ENCODE data around the gene TMEM132D.

Gene TMEM132D

GRCh38 chr12:129851296-129851695, 52.5 kb downstream of the TMEM132D start:
- TF ChIP-seq CTCF (IDR thresholded peaks at IDR 0.05; ENCODE audit: low read length) (no peak), EZH2 (IDR thresholded peaks at IDR 0.05; ENCODE audit: borderline replicate concordance, low read length) (no peak)
- Histone ChIP-seq H3K9me3 (ENCODE audit: low read length) (no peaks in the 10 kb centered on the region), H3K36me3 (ENCODE audit: insufficient read depth, low read length) (no peaks in the 10 kb centered on the region), H3K4me1 (ENCODE audit: insufficient read depth, low read length, severe bottlenecking) (no peaks in the 10 kb centered on the region), H3K4me3 (ENCODE audit: low read depth, low read length, poor library complexity, severe bottlenecking) (no peak overlapping the region), H3K27ac (ENCODE audit: low read depth, low read length, poor library complexity, severe bottlenecking) (no peak overlapping the region), H3F3A (ENCODE audit: insufficient read depth, low read length) (no peaks in the 10 kb centered on the region), H3K4me2 (ENCODE audit: low read length) (no peak overlapping the region), H3K9ac (ENCODE audit: low read length) (no peak overlapping the region), H2AFZ (ENCODE audit: low read length) (no peak overlapping the region), H3K27me3 (ENCODE audit: insufficient read depth, low read length) (no peaks in the 10 kb centered on the region), H4K20me1 (ENCODE audit: insufficient read depth, low read length) (no peaks in the 10 kb centered on the region), H3K79me2 (ENCODE audit: insufficient read depth, low read length) (no peaks in the 10 kb centered on the region), H3K9me2 (ENCODE audit: low read depth, low read length) (no peaks in the 10 kb centered on the region)

- no peak overlapping the region for H3K4me3 ChIP-seq (ENCODE audit: low read depth, low read length, poor library complexity, severe bottlenecking)
- no peak overlapping the region for H3K4me2 ChIP-seq (ENCODE audit: low read length)
- no peaks in the 10 kb centered on the region for H3K27me3 ChIP-seq (ENCODE audit: insufficient read depth, low read length)
- no peaks in the 10 kb centered on the region for H3K79me2 ChIP-seq (ENCODE audit: insufficient read depth, low read length)
- H4K20me1 ChIP-seq (ENCODE audit: insufficient read depth, low read length): no peaks in the 10 kb centered on the region
- H3K4me1 ChIP-seq (ENCODE audit: insufficient read depth, low read length, severe bottlenecking): no peaks in the 10 kb centered on the region
- no peaks in the 10 kb centered on the region for H3K9me3 ChIP-seq (ENCODE audit: low read length)
- TF ChIP-seq CTCF (IDR thresholded peaks at IDR 0.05; ENCODE audit: low read length) (no peak), EZH2 (IDR thresholded peaks at IDR 0.05; ENCODE audit: borderline replicate concordance, low read length) (no peak)
- no peak overlapping the region for H3K9ac ChIP-seq (ENCODE audit: low read length)
- H2AFZ ChIP-seq (ENCODE audit: low read length): no peak overlapping the region
- H3F3A ChIP-seq (ENCODE audit: insufficient read depth, low read length): no peaks in the 10 kb centered on the region
- no peak overlapping the region for H3K27ac ChIP-seq (ENCODE audit: low read depth, low read length, poor library complexity, severe bottlenecking)
- H3K36me3 ChIP-seq (ENCODE audit: insufficient read depth, low read length): no peaks in the 10 kb centered on the region
- no peaks in the 10 kb centered on the region for H3K9me2 ChIP-seq (ENCODE audit: low read depth, low read length)
Observed at GRCh38 chr12:129848876-129849275, 54.9 kb downstream of the TMEM132D start.

- Histone ChIP-seq H3K4me1 (ENCODE audit: insufficient read depth, low read length, severe bottlenecking) (no peaks in the 10 kb centered on the region), H3K27me3 (ENCODE audit: insufficient read depth, low read length) (no peaks in the 10 kb centered on the region), H3K4me2 (ENCODE audit: low read length) (no peak overlapping the region), H3K27ac (ENCODE audit: low read depth, low read length, poor library complexity, severe bottlenecking) (no peak overlapping the region), H3K9me3 (ENCODE audit: low read length) (no peaks in the 10 kb centered on the region), H3K79me2 (ENCODE audit: insufficient read depth, low read length) (no peaks in the 10 kb centered on the region), H2AFZ (ENCODE audit: low read length) (no peak overlapping the region), H4K20me1 (ENCODE audit: insufficient read depth, low read length) (no peaks in the 10 kb centered on the region), H3K9ac (ENCODE audit: low read length) (no peak overlapping the region), H3F3A (ENCODE audit: insufficient read depth, low read length) (no peaks in the 10 kb centered on the region), H3K9me2 (ENCODE audit: low read depth, low read length) (no peaks in the 10 kb centered on the region), H3K4me3 (ENCODE audit: low read depth, low read length, poor library complexity, severe bottlenecking) (no peak overlapping the region), H3K36me3 (ENCODE audit: insufficient read depth, low read length) (no peaks in the 10 kb centered on the region)
- no peak for TF ChIP-seq EZH2 (IDR thresholded peaks at IDR 0.05; ENCODE audit: borderline replicate concordance, low read length)
- TF ChIP-seq CTCF (IDR thresholded peaks at IDR 0.05; ENCODE audit: low read length): no peak
Observed at GRCh38 chr12:129847063-129847462, 56.8 kb downstream of the TMEM132D start.
